ENCODE measurements around the gene SSTR4. TPM values are rescaled to one million over a fixed set of nuclear protein-coding genes. Genes with fewer than 3 reads are reported as not detected.

The SSTR4 gene, protein sequence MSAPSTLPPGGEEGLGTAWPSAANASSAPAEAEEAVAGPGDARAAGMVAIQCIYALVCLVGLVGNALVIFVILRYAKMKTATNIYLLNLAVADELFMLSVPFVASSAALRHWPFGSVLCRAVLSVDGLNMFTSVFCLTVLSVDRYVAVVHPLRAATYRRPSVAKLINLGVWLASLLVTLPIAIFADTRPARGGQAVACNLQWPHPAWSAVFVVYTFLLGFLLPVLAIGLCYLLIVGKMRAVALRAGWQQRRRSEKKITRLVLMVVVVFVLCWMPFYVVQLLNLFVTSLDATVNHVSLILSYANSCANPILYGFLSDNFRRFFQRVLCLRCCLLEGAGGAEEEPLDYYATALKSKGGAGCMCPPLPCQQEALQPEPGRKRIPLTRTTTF
- polyA plus RNA-seq (2012; ENCODE audit: insufficient read length, low read depth) = not detected

DNA sequence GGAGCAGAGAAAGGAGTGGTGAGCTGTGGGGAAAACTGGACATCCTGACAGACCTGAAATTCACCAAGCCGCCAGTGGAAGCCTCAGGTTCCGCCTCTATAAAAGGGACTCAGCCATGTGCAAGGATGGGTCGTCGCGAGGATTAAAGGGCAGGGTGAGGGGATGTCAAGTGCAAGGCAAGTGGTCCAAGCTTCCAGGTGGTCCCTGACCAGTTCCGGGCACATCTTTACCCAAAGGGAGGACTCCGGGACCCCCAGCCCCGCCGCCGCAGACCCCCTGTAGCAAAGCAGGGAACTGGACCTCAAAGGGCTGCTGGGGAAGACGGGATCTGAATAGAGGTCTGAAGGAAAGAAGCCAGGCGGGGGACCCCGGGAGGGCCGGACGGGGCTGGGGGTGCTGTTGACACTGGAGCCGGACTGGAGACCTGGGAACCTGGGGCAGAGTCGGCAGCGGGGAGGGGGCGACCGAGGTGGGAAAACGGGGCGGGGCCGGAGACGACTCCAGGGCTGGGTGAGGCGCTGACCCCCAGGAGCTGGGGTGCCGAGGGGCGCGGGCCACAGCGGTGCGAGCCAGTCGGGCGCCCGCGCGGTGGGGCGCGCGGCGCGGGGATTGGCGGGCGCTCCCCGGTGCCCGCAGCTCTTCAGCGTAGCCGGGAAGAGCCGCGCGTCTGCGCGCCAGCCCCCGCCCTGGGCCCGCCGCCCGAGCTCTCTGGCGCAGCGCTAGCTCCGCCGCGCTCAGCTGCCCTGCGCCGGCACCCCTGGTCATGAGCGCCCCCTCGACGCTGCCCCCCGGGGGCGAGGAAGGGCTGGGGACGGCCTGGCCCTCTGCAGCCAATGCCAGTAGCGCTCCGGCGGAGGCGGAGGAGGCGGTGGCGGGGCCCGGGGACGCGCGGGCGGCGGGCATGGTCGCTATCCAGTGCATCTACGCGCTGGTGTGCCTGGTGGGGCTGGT lies at the start of gene SSTR4:
Gene SSTR4 (plus strand): TSS at position 592 of the 951 bp plus-strand sequence. CDS start 172 bp downstream, at position 764.
- TF ChIP-seq POLR2AphosphoS5 (IDR thresholded peaks at IDR 0.05; ENCODE audit: low read depth, low read length) = no peak

DNA sequence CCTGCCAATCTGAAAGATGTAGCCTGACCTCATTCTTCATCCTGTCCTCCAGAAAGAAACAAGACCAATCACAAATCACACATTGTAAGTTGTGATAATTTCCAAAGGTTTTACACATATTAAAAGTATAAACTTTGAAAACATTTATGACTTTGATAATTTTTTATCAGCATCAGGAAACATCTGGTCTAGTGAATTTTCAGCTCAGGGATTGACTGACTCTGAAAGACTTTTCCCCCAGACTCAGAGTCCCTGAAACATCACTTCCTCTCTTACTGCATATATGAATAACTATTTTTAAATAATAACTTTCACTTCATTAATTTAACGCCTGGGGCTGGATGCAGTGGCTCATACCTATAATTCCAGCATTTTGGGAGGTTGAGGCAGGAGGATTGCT lies 48.5 kb upstream of the SSTR4 start:
- TF ChIP-seq, protein P1, sequence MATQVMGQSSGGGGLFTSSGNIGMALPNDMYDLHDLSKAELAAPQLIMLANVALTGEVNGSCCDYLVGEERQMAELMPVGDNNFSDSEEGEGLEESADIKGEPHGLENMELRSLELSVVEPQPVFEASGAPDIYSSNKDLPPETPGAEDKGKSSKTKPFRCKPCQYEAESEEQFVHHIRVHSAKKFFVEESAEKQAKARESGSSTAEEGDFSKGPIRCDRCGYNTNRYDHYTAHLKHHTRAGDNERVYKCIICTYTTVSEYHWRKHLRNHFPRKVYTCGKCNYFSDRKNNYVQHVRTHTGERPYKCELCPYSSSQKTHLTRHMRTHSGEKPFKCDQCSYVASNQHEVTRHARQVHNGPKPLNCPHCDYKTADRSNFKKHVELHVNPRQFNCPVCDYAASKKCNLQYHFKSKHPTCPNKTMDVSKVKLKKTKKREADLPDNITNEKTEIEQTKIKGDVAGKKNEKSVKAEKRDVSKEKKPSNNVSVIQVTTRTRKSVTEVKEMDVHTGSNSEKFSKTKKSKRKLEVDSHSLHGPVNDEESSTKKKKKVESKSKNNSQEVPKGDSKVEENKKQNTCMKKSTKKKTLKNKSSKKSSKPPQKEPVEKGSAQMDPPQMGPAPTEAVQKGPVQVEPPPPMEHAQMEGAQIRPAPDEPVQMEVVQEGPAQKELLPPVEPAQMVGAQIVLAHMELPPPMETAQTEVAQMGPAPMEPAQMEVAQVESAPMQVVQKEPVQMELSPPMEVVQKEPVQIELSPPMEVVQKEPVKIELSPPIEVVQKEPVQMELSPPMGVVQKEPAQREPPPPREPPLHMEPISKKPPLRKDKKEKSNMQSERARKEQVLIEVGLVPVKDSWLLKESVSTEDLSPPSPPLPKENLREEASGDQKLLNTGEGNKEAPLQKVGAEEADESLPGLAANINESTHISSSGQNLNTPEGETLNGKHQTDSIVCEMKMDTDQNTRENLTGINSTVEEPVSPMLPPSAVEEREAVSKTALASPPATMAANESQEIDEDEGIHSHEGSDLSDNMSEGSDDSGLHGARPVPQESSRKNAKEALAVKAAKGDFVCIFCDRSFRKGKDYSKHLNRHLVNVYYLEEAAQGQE (IDR thresholded peaks at IDR 0.05; ENCODE audit: insufficient read depth in 1 of 2, low read depth in 2 of 2, low read length in 2 of 2) = no peak
- no peak for TF ChIP-seq FOXP2 (optimal IDR thresholded peaks at IDR 0.05; ENCODE audit: borderline replicate concordance, extremely low read depth, extremely low read length, insufficient read depth)
- no peak for TF ChIP-seq TAF1 (IDR thresholded peaks at IDR 0.05; ENCODE audit: borderline replicate concordance, insufficient read depth, low read length)
- TF ChIP-seq SIN3A (IDR thresholded peaks at IDR 0.05; ENCODE audit: borderline replicate concordance, insufficient read depth, low read length) = no peak
- no peak for TF ChIP-seq POLR2AphosphoS5 (IDR thresholded peaks at IDR 0.05; ENCODE audit: low read depth, low read length)

DNA sequence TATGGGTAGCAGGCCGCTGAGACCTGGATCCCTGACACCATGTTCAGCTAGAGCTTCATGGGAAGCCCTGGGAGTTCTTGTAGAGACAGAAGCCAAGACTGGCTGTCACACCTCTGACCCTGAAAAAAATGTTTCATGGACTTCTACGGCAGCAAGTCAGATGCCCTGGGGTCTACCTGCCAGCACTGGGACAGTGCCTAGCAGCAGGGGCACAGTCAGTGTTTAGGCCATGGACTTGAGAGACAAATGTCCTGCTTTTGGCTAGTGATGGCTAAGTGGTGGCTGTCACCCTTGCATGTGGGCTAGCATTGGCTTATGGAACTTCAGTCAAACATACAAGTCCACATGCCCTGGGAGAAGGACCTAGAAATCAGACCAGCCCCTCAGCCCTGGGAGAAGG lies 41.3 kb upstream of the SSTR4 start:
- TF ChIP-seq TAF1 (IDR thresholded peaks at IDR 0.05; ENCODE audit: borderline replicate concordance, insufficient read depth, low read length) (no peak), FOXP2 (optimal IDR thresholded peaks at IDR 0.05; ENCODE audit: borderline replicate concordance, extremely low read depth, extremely low read length, insufficient read depth) (no peak)
- TF ChIP-seq, protein P1 (IDR thresholded peaks at IDR 0.05; ENCODE audit: insufficient read depth in 1 of 2, low read depth in 2 of 2, low read length in 2 of 2) = no peak

DNA sequence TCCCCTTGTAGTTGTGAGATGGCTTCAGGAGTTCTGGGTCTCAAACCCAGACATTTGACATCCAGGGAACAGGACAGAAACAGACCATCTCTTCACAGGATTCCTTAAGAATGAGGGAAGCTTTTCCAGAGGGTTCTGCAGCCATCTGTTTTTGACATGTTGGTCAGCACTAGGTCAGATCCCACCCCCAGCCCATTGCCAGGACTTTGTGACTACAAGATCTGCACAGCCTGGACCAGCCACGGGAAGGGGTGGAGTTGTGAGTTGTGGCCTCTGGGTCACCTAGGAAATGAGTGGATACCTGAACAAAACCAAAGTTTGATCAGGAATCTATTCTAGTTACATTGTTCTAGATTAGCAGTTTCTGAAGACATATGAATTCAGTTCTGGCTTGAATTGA lies 39.2 kb upstream of the SSTR4 start:
- TF ChIP-seq TAF1 (IDR thresholded peaks at IDR 0.05; ENCODE audit: borderline replicate concordance, insufficient read depth, low read length) (no peak), FOXP2 (optimal IDR thresholded peaks at IDR 0.05; ENCODE audit: borderline replicate concordance, extremely low read depth, extremely low read length, insufficient read depth) (no peak), POLR2AphosphoS5 (IDR thresholded peaks at IDR 0.05; ENCODE audit: low read depth, low read length) (no peak), SIN3A (IDR thresholded peaks at IDR 0.05; ENCODE audit: borderline replicate concordance, insufficient read depth, low read length) (no peak)
- TF ChIP-seq, protein P1 (IDR thresholded peaks at IDR 0.05; ENCODE audit: insufficient read depth in 1 of 2, low read depth in 2 of 2, low read length in 2 of 2) = no peak

DNA sequence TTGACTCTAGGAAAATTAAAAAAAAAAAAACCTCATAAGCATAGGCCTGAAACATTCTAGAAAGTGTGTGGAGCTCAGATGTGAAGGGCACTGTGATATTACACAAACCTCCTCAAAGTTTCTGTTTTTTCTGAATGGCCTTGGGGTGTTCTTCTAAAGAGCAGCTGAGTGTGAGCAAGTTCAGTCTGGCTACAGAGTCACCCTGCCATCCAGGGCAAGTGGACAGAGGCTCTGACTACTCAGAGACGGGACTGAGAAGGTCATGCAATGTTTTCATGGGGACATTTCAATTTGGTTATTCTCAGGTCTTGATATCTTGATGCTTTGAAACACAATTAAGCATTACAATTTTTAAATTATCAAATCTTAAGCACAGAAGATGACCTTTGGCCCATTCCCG lies 36.6 kb upstream of the SSTR4 start:
- TF ChIP-seq SIN3A (IDR thresholded peaks at IDR 0.05; ENCODE audit: borderline replicate concordance, insufficient read depth, low read length) (no peak), FOXP2 (optimal IDR thresholded peaks at IDR 0.05; ENCODE audit: borderline replicate concordance, extremely low read depth, extremely low read length, insufficient read depth) (no peak), TAF1 (IDR thresholded peaks at IDR 0.05; ENCODE audit: borderline replicate concordance, insufficient read depth, low read length) (no peak), POLR2AphosphoS5 (IDR thresholded peaks at IDR 0.05; ENCODE audit: low read depth, low read length) (no peak)
- TF ChIP-seq, protein P1 (IDR thresholded peaks at IDR 0.05; ENCODE audit: insufficient read depth in 1 of 2, low read depth in 2 of 2, low read length in 2 of 2) = no peak
